HG03521 (cell line): Measurements from ENCODE around the gene TIMD4.
"Not testable (repeated sequence)": the region's sequence is repeated elsewhere in the genome, so short reads cannot be mapped to it uniquely, and the experiment has no call there.

Source experiments
- ATAC-seq: cut with Tn5 transposase; IDR thresholded peaks from one replicate; pipeline ENCODE4 v1.9.1; 2021; ENCODE audit warnings: mild to moderate bottlenecking, moderate library complexity; ENCODE audit not compliant: unreplicated experiment

TIMD4 gene

DNA sequence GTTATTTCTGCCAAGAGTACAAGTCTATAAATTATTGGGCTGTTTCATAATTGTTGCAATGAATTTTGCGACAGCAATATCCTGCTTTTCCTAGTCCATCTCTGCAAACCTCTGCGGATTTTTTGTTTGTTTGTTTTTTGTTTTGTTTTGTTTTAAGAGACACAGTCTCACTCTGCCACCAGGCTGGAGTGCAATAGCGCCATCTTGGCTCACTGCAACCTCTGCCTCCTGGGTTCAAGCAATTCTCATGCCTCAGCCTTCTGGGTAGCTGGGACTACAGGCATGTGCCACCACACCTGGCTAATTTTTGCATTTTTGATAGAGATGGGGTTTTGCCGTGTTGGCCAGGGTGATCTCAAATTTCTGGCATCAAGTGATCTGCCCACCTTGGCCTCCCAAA lies 37.3 kb downstream of the TIMD4 start:
- not testable (repeated sequence) for ATAC-seq

DNA sequence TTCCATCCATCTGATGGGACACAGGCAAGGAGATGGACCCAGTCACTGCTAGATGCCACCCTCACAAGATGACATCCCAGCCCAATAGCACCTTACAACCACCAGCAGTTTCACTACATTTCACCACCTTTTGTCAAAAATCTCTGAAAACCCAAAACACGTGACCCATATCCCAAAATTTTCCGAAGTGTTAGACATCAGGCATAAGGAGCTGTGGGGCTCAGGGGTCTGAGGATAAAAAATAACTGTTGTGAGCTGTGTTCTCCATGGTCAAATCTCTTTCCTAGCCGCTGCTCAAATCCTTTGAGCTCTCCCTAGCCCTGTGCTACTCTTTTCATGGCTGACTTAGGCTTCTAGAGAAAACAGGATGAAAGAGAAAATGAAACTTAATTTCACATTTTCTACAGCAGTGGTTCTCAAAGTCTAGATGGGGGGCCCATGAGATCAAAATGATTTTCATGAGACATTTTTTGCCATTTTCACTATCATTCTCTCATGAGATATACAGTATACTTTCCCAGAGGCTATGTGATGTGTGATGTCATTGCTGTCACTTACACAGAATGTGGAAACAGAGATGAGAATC lies 40.7 kb downstream of the TIMD4 start:
- ATAC-seq = peak; percentile 51

DNA sequence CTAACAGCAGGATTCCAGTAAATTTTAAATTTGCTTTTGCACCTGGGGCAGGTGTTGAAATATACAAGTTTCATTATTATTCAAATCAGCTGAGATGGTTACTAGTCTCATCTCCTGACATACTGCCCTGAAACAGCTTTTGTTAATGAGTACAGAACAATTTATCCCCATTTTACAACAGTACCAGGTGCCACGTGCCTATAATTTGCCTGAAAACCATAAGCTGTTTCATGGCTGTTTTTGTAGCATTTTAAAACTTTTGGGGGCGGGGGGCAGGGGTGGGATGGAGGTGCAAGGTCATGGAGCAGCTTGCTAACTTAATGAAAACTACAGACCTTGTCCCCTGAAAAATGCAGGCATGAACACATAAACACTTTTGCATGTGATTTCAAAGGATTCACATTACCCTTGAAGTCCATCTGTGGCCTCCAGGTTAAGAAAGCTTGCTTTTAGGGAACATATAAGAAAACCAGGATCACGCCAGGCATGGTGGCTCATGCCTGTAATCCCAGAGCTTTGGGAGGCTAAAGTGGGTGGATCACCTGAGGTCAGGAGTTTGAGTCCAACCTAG lies 42.1 kb downstream of the TIMD4 start:
- peak; percentile 29 for ATAC-seq

DNA sequence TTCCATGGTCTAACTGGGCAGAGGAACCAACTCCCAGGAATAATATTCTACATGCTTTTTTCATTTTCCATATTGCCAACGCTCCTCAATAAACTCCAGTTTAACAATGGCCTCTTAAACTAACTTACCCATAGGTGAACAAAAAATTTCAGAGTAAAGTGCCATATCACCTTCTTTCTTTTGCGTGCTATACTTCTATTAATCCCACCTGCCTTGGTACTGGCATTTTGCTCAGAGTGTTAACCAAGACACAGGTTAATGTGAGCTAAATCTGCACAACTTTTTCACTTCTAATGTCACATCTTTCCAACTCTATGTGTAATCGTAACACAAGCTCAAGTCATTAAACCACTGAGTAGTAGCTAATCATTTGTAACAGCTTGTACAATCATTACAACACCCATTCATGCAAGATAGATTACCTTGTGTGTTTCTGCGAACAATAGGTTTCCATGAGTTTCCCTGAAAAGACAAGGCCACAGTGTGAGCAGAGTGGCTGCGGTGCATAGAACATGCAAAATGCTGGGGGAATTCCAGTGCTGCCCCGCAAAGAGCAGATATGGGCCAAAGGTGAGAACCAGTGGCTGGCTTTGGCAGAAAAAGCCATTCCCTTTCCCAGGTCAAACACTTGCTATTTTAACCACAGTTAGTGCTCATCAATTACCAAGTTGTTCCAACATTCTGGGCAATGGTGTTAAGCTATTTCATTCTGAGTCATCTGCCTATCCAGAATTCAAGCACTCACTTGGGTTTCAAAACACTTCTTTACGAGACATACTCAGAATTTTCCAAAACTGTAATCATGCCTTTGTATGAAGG lies 42.8 kb downstream of the TIMD4 start:
- peak; percentile 50 for ATAC-seq

DNA sequence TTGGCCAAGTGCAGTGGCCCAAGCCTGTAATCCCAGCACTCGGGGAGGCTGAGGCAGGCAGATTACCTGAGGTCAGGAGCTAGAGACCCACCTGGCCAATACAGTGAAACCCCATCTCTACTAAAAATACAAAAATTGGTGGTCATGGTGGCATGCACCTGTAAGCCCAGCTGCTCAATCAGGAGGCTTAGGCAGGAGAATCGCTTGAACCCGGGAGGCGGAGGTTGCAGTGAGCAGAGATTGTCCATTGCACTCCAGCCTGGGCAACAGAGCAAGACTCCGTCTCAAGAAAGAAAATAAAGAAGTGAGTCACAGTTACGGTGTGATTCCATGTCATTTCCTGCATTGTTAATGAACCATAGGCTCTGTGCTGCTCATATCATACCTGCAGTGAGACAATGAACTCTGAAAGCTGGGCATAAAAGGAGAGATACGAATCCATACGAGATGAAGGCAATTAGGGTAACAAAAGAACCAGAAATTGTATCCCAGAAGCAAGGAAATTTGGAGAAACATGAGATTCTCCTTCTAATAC lies 44.6 kb downstream of the TIMD4 start:
- no peak for ATAC-seq

DNA sequence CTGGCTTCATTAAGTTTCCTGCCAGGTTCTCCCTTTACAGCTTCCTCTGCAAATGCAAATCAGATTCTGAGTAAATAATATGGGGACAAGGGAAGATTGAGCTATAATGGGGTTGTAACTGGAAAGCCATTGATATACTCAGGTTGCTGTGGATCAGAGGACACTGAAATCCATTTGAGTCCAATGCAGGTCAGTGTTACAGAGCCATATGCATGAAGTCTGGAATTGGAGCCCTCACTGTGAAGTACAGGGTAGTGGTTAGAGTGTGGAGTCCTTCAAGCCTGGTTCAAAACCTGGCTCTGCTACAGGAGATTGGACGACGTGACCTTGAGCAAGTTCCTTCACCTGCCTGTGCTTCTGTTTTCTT lies 48.7 kb downstream of the TIMD4 start:
- ATAC-seq = no peak

DNA sequence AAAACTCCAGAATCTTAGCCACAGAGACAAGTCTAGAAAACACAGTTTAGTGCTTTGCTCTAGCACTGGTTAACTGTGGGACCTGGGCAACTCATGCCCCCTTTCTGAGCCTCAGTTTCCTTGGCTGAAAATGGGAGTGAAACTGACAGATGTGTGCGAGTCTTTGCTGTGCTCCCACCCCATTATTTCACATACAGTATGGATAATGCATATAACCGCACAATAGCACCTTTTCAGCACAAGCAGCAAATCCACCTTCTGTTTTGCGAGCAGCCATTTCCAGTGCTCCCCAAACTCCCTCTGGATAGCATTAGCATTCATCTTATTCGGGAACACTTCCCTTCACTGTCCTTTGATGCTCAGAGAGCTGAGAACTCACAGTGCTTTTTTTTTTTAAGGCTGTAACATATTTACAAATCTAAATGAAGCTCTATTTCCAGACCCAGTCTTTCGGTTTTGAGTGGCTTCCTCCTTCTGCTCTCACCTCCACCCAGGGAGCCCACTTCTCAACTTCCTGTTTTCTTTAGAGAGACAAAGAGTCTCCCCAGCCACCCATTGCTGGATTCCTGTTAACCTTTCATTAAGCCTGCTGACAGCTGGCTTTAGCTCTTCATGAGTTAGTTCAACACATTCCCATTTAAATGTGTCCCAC lies 49.2 kb downstream of the TIMD4 start:
- ATAC-seq = peak; percentile 90

DNA sequence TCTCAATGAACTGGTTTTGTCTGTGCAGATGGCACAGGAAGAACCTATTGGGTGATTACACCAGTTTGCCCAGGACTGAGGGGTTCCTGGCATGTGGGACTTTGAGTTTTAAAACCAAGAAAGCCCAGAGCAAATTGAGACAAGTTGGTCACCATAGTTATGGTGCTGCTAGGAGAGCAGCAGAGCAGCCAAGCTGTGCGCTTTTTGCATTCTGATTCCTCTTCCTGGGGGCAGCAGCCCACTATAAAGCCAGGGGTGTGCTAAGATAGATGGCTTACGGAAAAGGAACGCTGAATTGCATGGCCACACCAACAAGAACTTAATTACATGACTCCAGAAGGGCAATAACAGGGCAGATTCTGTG lies 49.7 kb downstream of the TIMD4 start:
- ATAC-seq = no peak

DNA sequence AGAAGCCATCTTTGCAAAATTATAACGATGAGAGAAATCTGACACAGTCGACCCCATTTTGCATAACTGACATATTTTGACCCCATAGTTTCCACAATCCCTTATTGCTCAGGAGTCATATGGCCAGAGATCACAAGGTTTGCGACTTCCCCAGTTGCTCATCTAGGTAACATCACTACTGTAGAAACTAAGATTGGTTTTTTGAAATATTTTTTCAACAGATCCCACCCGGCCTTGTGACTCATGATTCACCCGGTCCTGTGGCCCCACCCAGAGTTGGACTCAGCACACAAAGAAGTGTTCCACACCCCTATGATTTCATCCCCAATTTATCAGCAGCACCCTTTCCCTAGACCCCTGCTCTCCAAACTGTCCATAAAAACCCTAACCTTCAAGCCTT lies 50.2 kb downstream of the TIMD4 start:
- no peak for ATAC-seq

DNA sequence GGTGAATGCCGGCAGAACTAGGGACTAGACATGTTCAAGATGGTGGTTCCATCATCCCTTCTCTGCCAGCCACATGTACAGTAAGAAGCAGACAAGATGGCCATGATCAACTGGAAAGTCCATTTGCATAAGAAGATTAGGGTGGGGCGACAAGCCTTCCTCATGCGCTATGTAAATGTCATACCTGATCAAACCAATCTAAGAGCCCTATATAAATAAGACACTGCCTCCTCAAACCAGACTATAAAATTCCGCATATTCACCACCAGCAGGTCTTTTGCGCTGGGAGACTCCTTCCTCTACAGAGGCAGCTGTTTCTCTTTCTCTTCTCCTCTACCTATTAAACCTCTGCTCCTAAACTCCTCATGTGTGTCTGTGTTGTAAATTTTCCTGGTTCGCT lies 53.8 kb downstream of the TIMD4 start:
- no peak for ATAC-seq

DNA sequence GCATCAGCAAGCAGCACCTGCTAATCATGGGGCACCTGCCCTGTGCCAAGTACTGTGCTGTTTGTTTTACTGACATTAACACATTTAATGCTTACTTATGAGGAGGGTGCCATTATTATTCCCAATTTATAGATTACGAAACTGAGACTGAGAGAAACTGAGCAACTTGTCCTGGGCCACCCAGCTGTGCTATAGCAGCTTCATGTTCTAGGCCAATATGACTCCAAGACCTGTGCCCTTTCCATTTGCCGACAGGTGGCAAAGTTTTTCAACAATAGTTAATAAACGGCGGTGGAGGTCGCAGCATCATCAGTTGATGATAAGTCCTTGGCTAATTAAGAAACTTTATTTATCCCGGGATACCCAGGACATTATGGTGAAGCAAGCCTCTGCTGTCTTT lies 55.4 kb downstream of the TIMD4 start:
- no peak for ATAC-seq

DNA sequence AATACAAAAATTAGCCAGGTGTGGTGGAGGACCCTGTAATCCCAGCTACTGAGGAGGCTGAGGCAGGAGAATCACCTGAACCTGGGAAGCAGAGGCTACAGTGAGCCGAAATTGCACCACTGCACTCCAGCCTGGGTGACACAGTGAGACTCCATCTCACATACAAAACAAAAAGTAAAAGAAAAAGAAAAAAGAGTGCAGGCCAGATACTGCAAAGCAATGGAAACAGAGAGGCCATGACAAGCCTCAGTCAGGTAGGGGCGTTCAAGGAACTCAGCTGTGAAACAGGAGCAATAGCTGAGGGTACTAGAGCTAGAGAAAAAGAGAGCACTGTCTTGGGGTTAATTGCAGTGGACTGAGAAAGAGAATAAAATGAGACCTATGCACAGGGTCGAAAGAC lies 56.2 kb downstream of the TIMD4 start:
- no peak for ATAC-seq

DNA sequence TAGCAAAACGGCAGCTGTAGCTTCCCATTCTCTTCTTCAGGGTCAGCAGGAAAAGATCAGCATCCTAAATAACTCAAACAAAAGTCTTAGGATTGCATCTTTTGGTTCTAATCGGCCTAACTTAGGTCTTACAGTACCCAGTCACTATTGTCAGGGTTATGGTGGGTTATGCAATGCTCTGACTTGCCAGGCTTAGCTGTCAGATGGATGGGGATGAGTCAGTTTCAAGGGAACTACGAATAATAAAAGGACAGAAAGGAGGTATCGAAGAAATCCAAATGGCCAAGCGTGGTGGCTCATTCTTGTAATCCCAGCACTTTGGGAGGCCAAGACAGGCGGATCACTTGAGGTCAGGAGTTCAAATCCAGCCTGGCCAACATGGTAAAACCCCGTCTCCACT lies 66.5 kb downstream of the TIMD4 start:
- ATAC-seq = no peak

DNA sequence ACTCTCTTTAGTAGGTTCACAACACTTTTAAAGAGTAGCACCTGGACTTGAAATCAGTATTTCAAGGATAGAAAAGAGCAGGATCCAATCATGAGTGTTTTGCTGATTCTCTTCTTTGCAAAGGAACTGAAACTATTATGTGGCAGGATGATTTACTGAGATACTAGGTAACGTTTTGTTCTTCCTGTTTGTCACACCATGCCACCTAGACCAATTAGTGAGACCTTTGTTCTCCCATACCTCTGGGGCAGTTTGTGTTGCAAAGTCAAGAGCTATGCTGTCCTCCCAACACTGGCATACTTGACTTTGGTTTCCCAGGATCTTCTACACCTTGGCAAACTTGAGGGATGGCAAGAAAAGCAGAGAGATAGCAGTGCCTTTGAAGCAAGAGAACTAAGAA lies 69.5 kb downstream of the TIMD4 start:
- ATAC-seq = peak; percentile 46

DNA sequence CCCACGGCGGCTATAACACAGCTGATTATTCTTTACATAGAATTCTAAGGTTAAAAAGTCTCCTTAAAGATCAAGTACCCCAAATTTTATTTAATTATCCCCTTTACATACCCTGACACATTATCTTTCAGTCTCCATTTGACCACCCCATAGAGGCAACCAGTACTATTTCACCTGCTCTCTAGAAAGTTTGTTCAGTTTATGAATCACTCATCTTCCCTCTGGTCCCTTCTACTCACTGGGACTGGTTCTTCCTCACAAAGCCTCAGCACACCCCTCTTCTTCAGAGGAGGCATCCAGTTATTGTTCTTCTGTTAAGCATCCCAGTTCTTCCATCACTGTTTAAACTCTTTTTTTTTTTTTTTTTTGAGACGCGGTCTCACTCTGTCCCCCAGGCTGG lies 70.2 kb downstream of the TIMD4 start:
- ATAC-seq = no peak

DNA sequence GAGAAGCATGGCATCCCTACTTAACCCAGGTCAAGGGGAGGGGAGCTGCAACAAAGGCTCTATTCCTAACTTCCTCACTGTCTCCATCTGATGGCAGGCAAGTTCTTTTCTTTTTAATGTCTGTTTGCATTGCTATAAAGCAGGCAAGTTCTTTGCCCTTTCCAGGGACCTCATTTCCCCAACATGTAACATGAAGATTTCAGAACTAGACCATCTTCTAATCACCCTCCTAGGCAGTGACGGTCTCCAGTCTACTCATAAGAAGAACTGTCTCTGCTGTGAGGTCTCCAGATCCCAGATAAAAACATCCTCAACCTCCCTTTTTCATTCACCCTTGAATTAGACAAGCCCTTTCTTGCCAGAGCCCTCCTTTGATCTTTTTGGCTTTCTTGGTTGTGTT lies 70.8 kb downstream of the TIMD4 start:
- no peak for ATAC-seq

DNA sequence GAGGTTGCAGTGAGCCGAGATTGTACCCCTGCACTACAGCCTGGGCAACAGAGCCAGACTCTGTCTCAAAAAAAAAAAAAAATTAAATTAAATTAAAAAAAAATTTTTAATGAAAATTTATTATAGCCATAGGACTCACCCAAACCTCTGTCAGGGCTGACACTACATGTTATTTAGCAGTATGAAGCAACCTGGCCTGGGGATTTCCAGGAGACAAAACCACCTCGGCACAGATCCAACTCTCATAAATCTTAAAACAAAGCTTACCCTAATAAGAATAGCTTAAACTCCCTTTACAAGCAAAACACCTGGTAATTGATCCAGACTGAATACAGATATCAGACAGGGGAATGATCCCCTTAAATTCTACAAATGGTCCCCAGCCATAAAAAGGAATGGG lies 74.5 kb downstream of the TIMD4 start:
- ATAC-seq = no peak

DNA sequence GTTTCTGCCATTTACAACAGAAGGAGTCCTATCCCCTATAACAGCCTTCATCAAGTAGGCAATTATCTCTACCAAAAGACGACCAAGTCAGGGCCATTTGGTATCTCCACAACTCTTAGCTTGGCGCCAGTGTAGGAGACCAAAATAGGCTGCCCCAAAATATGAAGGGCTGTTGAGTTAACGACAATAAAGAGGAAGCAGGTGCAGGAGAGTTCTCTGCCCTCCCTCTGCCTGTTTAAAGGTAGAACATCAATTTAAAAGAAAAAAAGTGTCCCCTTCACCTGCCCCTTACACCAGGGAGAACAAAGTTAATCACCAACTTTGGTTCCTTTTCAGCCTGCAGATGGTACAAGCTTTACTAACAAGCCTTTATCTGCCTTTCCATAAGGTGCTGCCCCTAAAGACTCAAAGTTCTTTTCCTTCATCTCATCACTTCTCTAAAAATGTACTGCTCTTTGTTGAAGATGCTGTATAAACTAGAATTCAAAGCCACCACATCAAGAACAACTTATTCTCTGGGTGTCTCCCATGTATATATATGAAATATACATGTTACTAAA lies 79.6 kb downstream of the TIMD4 start:
- ATAC-seq = no peak

DNA sequence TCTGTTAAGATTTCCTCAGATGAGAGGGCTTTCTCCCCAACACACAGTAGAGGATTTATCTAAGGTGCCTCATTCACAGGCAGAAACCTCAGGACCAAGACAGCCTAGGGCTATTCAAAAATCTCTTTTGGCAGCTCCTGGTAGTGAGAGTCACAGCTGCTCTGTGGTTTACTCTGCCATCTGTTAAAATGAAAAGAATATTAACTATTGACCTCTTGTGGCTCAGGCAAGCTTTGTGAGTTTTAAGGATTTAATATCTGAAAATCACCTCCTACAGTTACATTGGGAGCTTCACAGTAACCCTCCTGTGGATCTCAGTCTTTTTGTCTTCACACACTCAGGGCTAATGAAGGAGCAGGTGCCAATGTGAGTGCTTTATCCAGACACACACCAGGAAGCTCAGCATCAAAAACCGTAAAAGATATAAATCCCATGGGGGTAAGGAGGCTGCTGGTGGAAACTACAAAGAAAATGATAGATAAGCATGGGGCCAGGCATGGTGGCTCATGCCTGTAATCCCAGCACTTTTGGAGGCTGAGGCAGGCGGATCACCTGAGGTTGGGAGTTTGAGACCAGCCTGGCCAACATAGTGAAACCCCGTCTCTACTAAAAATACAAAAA lies 83.3 kb downstream of the TIMD4 start:
- peak; percentile 85 for ATAC-seq

DNA sequence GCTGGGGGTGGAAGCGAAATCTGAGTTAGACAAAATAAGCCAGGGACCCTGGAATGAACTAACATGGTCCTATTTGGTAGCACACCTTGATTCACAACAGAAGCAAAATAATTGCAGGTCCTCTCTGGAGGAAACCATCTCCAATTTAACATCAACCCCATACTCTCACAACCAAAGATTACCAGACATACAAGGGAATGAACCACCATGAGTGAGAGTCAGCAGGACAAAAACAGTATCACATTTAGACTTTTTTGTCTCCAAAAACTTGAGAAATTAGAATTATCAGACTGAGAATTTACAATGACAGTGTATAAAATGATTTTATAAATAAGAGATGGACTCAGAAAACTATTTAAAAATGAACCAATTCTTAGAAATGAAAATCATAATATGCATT lies 91.8 kb downstream of the TIMD4 start:
- no peak for ATAC-seq

DNA sequence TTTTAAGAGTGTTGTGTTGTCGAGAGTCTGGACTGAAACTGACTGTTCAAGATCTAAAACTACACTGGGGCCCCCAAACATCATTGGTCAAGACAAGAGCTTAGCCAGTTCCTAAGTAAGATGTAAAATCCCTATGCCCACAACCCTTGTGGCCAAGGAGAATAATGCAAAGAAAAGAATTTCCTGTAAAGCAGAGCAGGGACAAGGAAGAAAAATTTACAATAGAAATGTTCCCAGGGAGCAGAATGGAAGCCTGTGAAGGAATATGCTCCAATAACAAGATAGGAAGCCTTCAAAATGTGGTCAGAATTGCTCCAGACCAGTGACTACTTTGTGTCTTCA lies 92.6 kb downstream of the TIMD4 start:
- no peak for ATAC-seq
